Skeletal muscle tissue (tissue), 4 donors: ENCODE data around the gene ARHGEF35. TPM values are rescaled to one million over a fixed set of nuclear protein-coding genes. Genes with fewer than 3 reads are reported as not detected.
"Not testable (repeated sequence)": the region's sequence is repeated elsewhere in the genome, so short reads cannot be mapped to it uniquely, and the experiment has no call there.

Experiments used
- H3K27ac ChIP-seq: one replicate; pipeline ENCODE4 v1.7.0; 2013; ENCODE audit warnings: mild to moderate bottlenecking, low read depth, low read length, inconsistent platforms
- H3K27me3 ChIP-seq, 3 donors: one replicate each; pipeline ENCODE4 v1.7.0; 2013; ENCODE audit warnings: low read length in 3 of 3; ENCODE audit not compliant: control insufficient read depth in 3 of 3, insufficient read depth in 3 of 3
- H3K36me3 ChIP-seq, 3 donors: one replicate each; pipeline ENCODE4 v1.7.0; 2013; ENCODE audit warnings: low read length in 3 of 3; ENCODE audit not compliant: control insufficient read depth in 3 of 3, insufficient read depth in 3 of 3
- H3K4me1 ChIP-seq, 3 donors: one replicate each; pipeline ENCODE4 v1.7.0; 2013; ENCODE audit warnings: low read length in 3 of 3, mild to moderate bottlenecking in 3 of 3; ENCODE audit not compliant: control insufficient read depth in 3 of 3, insufficient read depth in 3 of 3
- H3K4me3 ChIP-seq, 3 donors: one replicate each; pipeline ENCODE4 v1.7.0; 2013; ENCODE audit warnings: low read length in 3 of 3
- H3K9ac ChIP-seq, 3 donors: one replicate each; pipeline ENCODE4 v1.7.0; 2013; ENCODE audit warnings: low read length in 3 of 3, mild to moderate bottlenecking in 3 of 3, moderate library complexity in 2 of 3, low read depth in 1 of 3
- H3K9me3 ChIP-seq, 3 donors: one replicate each; pipeline ENCODE4 v1.7.0; 2013; ENCODE audit warnings: low read length in 3 of 3; ENCODE audit not compliant: control insufficient read depth in 3 of 3
- total RNA-seq: library from RNA; depleted of rRNA; stranded (reverse); fragments of >200 nt; gene quantifications from one replicate; pipeline ENCODE4 v1.2.3, GENCODE V29; 2014
- donor health status: Osteomylitis.

Gene ARHGEF35
- total RNA-seq, 1 donor from 2014 or later: 1.6 TPM

DNA sequence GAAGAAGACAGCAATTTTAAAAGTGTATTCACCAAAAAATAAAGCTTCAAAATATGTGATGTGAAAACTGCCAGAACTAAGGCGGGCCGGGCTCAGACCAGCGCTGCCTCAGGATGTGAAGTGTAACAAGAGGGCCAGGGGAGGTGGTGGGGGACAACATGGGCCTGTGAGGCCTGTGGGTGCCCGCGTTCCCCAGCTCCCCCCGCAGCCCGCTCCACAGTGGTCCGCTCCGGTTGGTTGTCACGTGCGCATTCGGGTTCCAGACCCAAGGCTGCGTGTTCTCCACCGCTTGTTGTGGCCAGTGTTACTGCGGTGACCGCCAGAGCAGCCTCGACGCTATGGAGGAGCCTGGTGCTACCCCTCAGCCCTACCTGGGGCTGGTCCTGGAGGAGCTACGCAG, 12.5 kb downstream of the ARHGEF35 start, which contains the start of gene CTAGE4:
CTAGE4 (plus strand) TSS at position 301 of the 400 bp plus-strand sequence; CDS start at position 339, 38 bp downstream.
- not testable (repeated sequence) for H3K9ac ChIP-seq, H3K27me3 ChIP-seq, H3K9me3 ChIP-seq, H3K4me3 ChIP-seq, H3K4me1 ChIP-seq, H3K27ac ChIP-seq, H3K36me3 ChIP-seq

DNA sequence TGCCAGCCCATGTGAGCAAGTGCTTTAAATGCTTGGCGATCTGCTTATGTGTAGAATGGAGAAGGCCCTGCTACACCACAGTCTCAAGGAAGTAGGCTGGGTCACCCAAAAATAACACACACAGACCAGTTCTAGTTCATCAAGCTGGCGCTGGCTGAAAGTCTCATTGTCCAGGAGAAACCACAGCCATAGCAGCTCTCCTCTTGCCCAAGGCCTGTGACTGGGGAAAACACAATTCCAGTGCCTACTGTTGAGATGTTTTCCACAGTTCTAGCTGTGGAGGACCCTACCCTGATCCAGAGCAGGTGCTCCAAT, 16.5 kb downstream of the ARHGEF35 start:
- not testable (repeated sequence) for H3K27ac ChIP-seq, H3K9ac ChIP-seq, H3K4me3 ChIP-seq, H3K27me3 ChIP-seq, H3K4me1 ChIP-seq, H3K36me3 ChIP-seq, H3K9me3 ChIP-seq

DNA sequence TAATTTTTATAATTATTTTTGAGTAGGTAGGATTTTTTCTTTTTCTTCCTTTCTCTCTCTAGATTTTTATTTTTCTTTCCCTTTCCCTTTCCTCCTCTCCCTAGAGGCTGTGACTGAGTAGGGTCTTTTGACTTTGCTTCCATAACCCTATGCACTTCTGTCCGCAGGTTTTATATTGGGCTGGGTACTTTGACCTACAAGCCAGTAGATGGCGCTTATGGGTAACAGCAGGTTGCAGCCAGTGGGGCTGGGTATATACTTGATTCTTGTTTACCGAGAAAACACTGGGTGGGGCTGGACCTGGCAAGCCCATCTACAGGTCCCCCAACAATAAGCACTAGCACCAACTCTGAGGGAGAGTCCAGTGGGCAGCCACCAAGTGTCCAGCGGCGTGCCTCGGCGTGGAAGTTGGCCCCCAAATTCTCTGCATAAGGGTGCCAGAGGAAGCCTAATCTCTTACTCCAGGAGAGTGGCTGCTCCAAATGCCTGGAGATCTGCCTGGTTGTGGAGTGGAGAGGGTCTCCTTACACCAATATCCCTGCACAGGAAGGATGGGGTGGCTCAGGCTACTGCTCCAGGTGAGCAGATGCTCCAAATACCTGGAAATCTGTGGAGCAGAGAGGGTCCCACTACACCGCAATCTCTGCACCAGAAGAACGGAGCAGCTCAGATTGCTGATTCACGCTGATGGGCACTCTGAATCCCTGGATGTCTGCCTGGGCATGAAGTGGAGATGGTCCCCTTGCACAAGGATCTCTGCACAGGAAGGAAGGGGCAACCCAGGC, 17.1 kb downstream of the ARHGEF35 start:
- not testable (repeated sequence) for H3K27ac ChIP-seq, H3K4me1 ChIP-seq, H3K9ac ChIP-seq, H3K27me3 ChIP-seq, H3K36me3 ChIP-seq, H3K9me3 ChIP-seq, H3K4me3 ChIP-seq

DNA sequence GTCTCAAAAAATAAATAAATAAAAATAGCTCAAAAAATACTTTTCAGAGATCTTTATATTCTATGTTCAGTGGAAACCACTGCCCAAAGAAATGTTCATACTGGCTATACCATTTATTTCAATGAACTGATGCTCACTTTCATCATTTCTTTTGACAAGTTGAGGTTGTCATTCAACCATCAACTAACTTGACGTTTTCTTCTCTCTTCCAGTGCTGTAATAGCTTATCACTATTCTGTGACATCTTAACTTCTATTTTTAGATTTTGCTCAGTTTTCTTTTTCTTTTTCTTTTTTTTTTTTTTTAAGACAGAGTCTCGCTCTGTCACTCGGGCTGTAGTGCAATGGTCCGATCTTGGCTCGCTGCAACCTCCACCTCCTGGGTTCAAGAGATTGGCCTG, 21.0 kb downstream of the ARHGEF35 start:
- H3K36me3 ChIP-seq: no peaks in the 10 kb centered on the region
- H3K9me3 ChIP-seq: no peaks in the 10 kb centered on the region
- H3K4me3 ChIP-seq: no peak overlapping the region
- no peaks in the 10 kb centered on the region for H3K27me3 ChIP-seq
- no peak overlapping the region for H3K9ac ChIP-seq
- no peaks in the 10 kb centered on the region for H3K4me1 ChIP-seq
- H3K27ac ChIP-seq: no peak overlapping the region

DNA sequence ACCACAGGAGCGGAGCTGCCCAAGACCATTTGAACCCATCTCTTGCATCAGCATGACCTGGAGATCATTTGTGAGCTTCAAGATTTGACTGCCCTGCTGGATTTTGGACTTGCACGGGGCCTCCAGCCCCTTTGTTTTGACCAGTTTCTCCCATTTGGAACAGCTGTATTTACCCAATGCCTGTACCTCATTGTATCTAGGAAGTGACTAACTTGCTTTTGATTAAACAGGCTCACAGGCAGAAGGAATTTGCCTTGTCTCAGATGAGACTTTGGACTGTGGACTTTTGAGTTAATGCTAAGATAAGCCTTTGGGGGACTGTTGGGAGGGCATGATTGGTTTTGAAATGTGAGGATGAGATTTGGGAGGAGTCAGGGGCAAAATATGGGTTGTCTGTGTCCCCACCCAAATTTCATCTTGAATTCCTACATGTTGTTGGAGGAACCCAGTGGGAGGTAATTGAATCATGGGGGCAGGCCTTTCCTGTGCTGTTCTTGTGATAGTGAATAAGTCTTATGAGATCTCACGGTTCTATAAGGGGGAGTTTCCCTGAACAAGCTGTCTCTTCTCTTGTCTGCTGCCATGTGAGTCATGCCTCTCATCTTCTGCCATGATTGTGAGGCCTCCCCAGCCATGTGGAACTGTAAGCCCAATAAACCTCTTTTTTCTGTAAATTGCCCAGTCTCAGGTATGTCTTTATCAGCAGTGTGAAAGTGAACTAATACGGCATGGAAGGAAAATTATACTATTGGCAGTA, 23.9 kb downstream of the ARHGEF35 start:
- H3K27me3 ChIP-seq, H3K4me3 ChIP-seq, H3K9me3 ChIP-seq: not testable (repeated sequence)

DNA sequence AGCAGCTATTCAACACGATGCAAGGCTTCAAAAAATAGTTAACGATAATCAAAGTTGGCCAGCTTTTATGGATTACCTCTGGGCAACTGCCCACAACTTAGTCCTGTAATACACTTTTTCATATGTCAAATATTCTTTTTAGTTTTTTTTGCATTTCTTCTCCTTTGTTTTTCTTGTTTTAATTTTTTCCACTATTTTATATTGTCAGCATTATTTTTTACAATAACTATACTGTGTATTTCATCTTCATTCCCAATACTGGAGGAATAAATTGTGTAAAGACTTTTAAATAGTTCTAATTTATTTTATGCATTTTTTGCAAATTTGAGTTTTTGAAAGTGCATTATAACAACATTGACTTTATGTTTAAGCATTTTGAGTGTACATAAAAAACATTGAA, 30.8 kb downstream of the ARHGEF35 start:
- Histone ChIP-seq H3K4me1 (no peaks in the 10 kb centered on the region), H3K27ac (no peak overlapping the region), H3K9ac (no peak overlapping the region), H3K9me3 (no peaks in the 10 kb centered on the region), H3K36me3 (no peaks in the 10 kb centered on the region), H3K4me3 (no peak overlapping the region), H3K27me3 (no peaks in the 10 kb centered on the region)

More for the DNA sequence above, 23.9 kb downstream of the ARHGEF35 start:
- H3K4me1 ChIP-seq, H3K36me3 ChIP-seq, H3K27ac ChIP-seq, H3K9ac ChIP-seq: not testable (repeated sequence)

DNA sequence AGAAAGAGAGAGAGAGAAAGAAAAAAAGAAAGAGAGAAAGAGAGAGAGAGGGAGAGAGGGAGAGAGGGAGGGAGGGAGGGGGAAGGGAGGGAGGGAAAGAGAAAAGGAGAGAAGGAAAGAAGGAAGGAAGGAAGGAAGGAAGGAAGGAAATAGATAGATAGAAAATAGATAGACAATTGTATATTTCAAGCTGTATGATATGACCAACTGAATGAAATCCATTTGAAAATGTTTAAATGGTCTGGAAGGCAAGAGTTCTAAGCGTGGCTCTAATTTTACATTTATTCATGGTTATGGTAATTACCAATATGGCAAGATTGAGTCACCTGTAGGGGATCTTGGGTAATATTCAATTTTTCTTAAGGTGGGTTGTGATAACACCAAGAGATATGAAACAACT, 36.8 kb downstream of the ARHGEF35 start:
- no peaks in the 10 kb centered on the region for H3K36me3 ChIP-seq
- no peaks in the 10 kb centered on the region for H3K4me1 ChIP-seq
- H3K27me3 ChIP-seq: no peaks in the 10 kb centered on the region
- no peak overlapping the region for H3K9ac ChIP-seq
- H3K4me3 ChIP-seq: no peak overlapping the region
- no peak overlapping the region for H3K27ac ChIP-seq
- H3K9me3 ChIP-seq: no peaks in the 10 kb centered on the region

DNA sequence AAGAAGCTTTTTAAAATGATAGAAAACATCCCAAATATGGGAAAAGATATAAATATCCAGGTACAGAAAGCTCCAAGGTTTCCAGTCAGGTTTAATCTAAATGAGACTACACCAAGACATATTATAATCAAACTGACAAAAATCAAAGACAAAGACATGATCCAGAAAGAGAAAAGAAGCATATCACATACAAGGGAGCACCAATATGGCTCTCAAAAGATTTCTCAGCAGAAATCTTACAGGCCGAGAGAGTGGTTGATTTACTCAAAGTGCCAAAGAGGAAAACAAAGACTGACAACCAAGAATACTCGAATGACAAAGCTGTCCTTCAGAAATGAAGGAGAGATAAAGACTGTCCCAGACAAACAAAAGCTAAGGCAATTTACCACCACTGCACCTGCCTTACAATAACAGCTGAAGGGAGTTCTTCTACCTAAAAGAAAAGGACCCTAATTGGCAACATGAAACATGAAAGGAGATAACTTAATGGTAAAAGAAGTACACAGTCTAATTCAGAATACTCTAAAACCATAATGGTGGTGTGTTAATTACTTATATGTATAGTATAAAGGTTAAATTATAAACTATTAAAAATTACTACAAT, 47.3 kb downstream of the ARHGEF35 start:
- Histone ChIP-seq H3K4me3 (no peak overlapping the region), H3K36me3 (no peaks in the 10 kb centered on the region), H3K27me3 (no peaks in the 10 kb centered on the region), H3K4me1 (no peaks in the 10 kb centered on the region), H3K27ac (no peak overlapping the region), H3K9ac (no peak overlapping the region), H3K9me3 (peaks cover 6 to 16% (median 8%) of the 10 kb centered on the region in 3 donors)

DNA sequence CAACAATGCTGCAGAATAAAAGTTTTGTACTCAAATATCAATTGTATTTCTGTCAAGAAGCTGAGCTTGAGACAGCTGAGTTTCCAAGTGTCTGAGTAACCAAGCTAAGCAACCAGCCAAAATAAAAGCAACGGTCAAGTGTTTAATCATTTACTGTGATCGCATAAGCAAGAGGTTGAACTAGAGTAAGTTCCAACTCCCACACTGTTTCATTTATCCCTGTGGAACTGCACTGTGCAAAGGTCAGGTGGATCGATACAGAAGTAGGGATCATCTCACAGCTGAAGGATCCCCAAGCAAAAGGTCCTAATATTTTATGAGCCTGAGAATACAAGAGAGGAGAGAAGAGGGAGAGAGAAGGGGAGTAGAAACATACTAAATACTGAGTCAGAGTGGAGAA, 51.2 kb downstream of the ARHGEF35 start:
- H3K9me3 ChIP-seq: peaks cover 6 to 12% (median 8%) of the 10 kb centered on the region in 3 donors
- H3K36me3 ChIP-seq: no peaks in the 10 kb centered on the region
- H3K27ac ChIP-seq: no peak overlapping the region
- H3K4me3 ChIP-seq: no peak overlapping the region
- H3K4me1 ChIP-seq: no peaks in the 10 kb centered on the region
- no peaks in the 10 kb centered on the region for H3K27me3 ChIP-seq
- H3K9ac ChIP-seq: no peak overlapping the region

DNA sequence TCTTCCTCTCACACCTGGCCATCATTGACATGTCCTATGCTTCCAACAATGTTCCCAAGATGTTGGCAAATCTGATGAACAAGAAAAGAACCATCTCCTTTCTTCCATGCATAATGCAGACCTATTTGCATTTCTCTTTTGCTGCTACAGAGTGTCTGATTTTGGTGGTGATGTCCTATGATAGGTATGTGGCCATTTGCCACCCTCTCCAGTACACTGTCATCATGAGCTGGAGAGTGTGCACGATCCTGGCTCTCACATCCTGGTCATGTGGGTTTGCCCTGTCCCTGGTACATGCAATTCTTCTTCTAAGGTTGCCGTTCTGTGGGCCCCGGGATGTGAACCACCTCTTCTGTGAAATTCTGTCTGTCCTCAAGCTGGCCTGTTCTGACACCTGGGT, 53.4 kb downstream of the ARHGEF35 start:
- H3K4me1 ChIP-seq: no peaks in the 10 kb centered on the region
- peaks cover 2 to 4% (median 3%) of the 10 kb centered on the region in 3 donors for H3K9me3 ChIP-seq
- H3K9ac ChIP-seq: no peak overlapping the region
- H3K27me3 ChIP-seq: no peaks in the 10 kb centered on the region
- no peak overlapping the region for H3K27ac ChIP-seq
- no peak overlapping the region for H3K4me3 ChIP-seq
- no peaks in the 10 kb centered on the region for H3K36me3 ChIP-seq
